ENCODE results near the gene KLHL14. TPM values are rescaled to one million over a fixed set of nuclear protein-coding genes. Genes with fewer than 3 reads are reported as not detected.

The KLHL14 gene
- total and polyA plus RNA-seq, 10 of the 15 experiments (the other 5 are each of a cell fraction or from before 2014, with no cell fraction given) = 0.03 to 0.05 TPM; not detected in 8

GRCh38 chr18:32769586-32770053, 3.2 kb downstream of the KLHL14 start (continued):
- no peak for TF ChIP-seq BCL3 (IDR thresholded peaks at IDR 0.05; ENCODE audit: borderline replicate concordance, insufficient read depth, low read depth, low read length, poor library complexity, severe bottlenecking)
- no peak for TF ChIP-seq SREBF1 (IDR thresholded peaks at IDR 0.05; ENCODE audit: low read length)
- TF ChIP-seq RELA (IDR thresholded peaks at IDR 0.05; ENCODE audit: borderline replicate concordance, partially characterized antibody) = no peak

- no peak for TF ChIP-seq USF1 (IDR thresholded peaks at IDR 0.05; ENCODE audit: borderline replicate concordance, extremely low read length, insufficient read depth, low read depth, low read length)
- no peak for TF ChIP-seq SKIL (IDR thresholded peaks at IDR 0.05; ENCODE audit: low read depth, poor library complexity, severe bottlenecking)
- Histone ChIP-seq H3K27me3 (replicated peaks in 1 of 2; ENCODE audit: control insufficient read depth in 2 of 2, insufficient read depth in 2 of 2, low read length in 1 of 2) (peaks cover 10 to 15% of the 10 kb centered on the region in 2 experiments), H3K36me3 (ENCODE audit: control insufficient read depth in 2 of 2, insufficient read depth in 2 of 2, low read length in 1 of 2) (no peaks in the 10 kb centered on the region), H3K4me2 (ENCODE audit: control insufficient read depth, insufficient read depth) (no peak overlapping the region), H3K4me3 (no peak overlapping the region), H4K20me1 (ENCODE audit: control insufficient read depth, insufficient read depth) (no peaks in the 10 kb centered on the region), H2AFZ (ENCODE audit: control insufficient read depth, low read depth, low read length) (no peak overlapping the region), H3K9ac (ENCODE audit: control insufficient read depth, insufficient read depth, low read length) (no peak overlapping the region), H3K27ac (ENCODE audit: control insufficient read depth, insufficient read depth) (no peak overlapping the region), H3K4me1 (ENCODE audit: control insufficient read depth, insufficient read depth, low read length) (no peaks in the 10 kb centered on the region), H3K9me3 (replicated peaks; ENCODE audit: control insufficient read depth, insufficient read depth, low read length) (no peaks in the 10 kb centered on the region), H3K79me2 (ENCODE audit: control insufficient read depth, insufficient read depth, low read length) (no peaks in the 10 kb centered on the region)
- in situ Hi-C loops (cut with MboI) (no loop called here), intact Hi-C loops (cut with micrococcal nuclease; ENCODE audit: unreplicated experiment) (no loop called here)
- FAIRE-seq = no peak
- no TSS peak for BruUV-seq (replicated peaks)
- CTCF ChIA-PET = no interaction called here
- ATAC-seq = no peak
- SMC1A ChIA-PET (ENCODE audit: uncharacterized antibody, unreplicated experiment) = no interaction called here
- 41% methylated on average over 8 of the region's 8 CpGs for WGBS (ENCODE audit: insufficient coverage, insufficient replicate concordance, low lambda C conversion rate, missing lambda C conversion rate)
- DNase-seq (ENCODE audit: low read depth, low spot score) = no peak
- POLR2A ChIA-PET = no interaction called here
- RAD21 ChIA-PET (ENCODE audit: unreplicated experiment) = no interaction called here
Observed at GRCh38 chr18:32769071-32769585, 3.7 kb downstream of the KLHL14 start.

Data from GM12878 (cell line).